ENCODE data around the gene CHCHD3.

DNA sequence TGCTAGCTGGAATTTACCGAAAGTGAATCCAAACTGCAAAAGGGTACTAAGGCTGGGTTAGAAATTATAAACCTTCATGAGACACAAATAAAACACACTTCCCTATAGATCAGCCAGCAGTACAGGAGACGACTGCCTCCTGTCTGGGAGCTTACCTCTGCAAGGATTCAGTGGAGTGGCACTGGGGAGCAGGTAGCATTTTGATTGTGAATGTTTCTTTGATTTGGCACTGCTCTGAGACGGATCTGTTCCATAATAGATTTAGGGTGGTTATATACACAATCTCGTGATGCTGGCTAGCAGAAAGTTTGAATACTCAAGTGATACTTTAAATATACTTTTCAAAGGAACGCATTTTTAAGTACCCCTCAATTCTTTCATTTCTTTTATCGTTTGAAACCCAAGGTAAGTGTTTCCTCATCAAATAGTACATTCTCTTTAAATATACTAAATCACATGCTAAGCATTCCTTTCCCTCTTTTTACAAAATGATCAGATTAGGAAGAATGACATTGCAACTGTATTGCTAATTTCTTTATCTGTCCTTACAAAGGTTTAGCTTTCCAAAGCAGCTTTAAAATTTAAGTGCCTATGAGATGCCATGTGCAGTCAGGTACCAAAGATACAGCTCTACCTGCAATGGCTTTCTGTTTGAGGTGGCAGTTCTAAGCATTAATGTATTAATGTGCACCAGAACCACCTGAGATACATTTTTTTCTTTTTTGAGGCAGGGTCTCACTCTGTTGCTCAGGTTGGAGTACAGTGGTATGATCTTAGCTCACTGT, 20.6 kb upstream of the CHCHD3 start:
- TF ChIP-seq, protein P1, sequence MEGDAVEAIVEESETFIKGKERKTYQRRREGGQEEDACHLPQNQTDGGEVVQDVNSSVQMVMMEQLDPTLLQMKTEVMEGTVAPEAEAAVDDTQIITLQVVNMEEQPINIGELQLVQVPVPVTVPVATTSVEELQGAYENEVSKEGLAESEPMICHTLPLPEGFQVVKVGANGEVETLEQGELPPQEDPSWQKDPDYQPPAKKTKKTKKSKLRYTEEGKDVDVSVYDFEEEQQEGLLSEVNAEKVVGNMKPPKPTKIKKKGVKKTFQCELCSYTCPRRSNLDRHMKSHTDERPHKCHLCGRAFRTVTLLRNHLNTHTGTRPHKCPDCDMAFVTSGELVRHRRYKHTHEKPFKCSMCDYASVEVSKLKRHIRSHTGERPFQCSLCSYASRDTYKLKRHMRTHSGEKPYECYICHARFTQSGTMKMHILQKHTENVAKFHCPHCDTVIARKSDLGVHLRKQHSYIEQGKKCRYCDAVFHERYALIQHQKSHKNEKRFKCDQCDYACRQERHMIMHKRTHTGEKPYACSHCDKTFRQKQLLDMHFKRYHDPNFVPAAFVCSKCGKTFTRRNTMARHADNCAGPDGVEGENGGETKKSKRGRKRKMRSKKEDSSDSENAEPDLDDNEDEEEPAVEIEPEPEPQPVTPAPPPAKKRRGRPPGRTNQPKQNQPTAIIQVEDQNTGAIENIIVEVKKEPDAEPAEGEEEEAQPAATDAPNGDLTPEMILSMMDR (conservative IDR thresholded peaks at IDR 0.05; ENCODE audit: low read depth, low read length), result no peak
- TF ChIP-seq EZH2 (IDR thresholded peaks at IDR 0.05; ENCODE audit: low read length, unreplicated experiment), result no peak
